HepG2 (cell line): ENCODE measurements around the gene RHOT2. TPM values are rescaled to one million over a fixed set of nuclear protein-coding genes. Genes with fewer than 3 reads are reported as not detected.

Experiments
- DR1 ChIP-seq: sonication (generic); formaldehyde crosslinking; IDR thresholded peaks from 2 replicates; pipeline ENCODE4 v1.8.0; 2021; ENCODE audit warnings: mild to moderate bottlenecking, missing genetic modification reagents, inconsistent platforms
- HOXA3 ChIP-seq: sonication (generic); formaldehyde crosslinking; IDR thresholded peaks from 2 replicates; pipeline ENCODE4 v1.5.0; 2020; ENCODE audit warnings: missing genetic modification reagents
- KDM5B ChIP-seq: sonication (generic); formaldehyde crosslinking; IDR thresholded peaks from 2 replicates; pipeline ENCODE4 v1.4.0; 2020; ENCODE audit warnings: missing genetic modification reagents, mild to moderate bottlenecking, borderline replicate concordance
- SOX6 ChIP-seq, 2 experiments: fragments of 450-650 bp in 1 of 2; sonication (generic) in 1 of 2; formaldehyde crosslinking in 1 of 2; IDR thresholded peaks; 2 replicates each; pipeline versions ENCODE4 v1.4.0 to v1.6.1; 2017 to 2020; ENCODE audit warnings: antibody characterized with exemption in 1 of 2, mild to moderate bottlenecking in 1 of 2, missing genetic modification reagents in 1 of 2
- ZNF253 ChIP-seq: sonication (generic); formaldehyde crosslinking; IDR thresholded peaks from 2 replicates; pipeline ENCODE4 v1.8.0; 2022; ENCODE audit warnings: mild to moderate bottlenecking, missing genetic modification reagents, borderline replicate concordance
- ZNF430 ChIP-seq: sonication (generic); formaldehyde crosslinking; IDR thresholded peaks from 2 replicates; pipeline ENCODE4 v1.9.0; 2021; ENCODE audit warnings: mild to moderate bottlenecking, missing genetic modification reagents
- polyA plus RNA-seq, 8 experiments: library from polyadenylated mRNA; depleted of rRNA in 3 of 8; stranded (reverse) in 7 of 8; unstranded in 1 of 8; fragments of >200 nt; fragmentation: Illumina TruSeq in 4 of 8; extraction: Trizol in 4 of 8; gene quantifications; 2 replicates each; pipeline versions ENCODE4 v1.2.1 to v1.2.3, GENCODE V29; 2011 to 2016; ENCODE audit warnings: low read depth in 4 of 8, missing spikeins in 1 of 8, mixed read lengths in 1 of 8; ENCODE audit not compliant: insufficient read depth in 1 of 8
- total RNA-seq, 5 experiments: library from RNA; depleted of rRNA; stranded (reverse); fragments of >200 nt; fragmentation: Illumina TruSeq; extraction: Trizol; gene quantifications; 2 replicates each; pipeline ENCODE4 v1.2.3, GENCODE V29; 2016; ENCODE audit warnings: low read depth in 1 of 5
- TF ChIP-seq, protein P1 (sequence below): sonication (generic); formaldehyde crosslinking; IDR thresholded peaks from 2 replicates; pipeline ENCODE4 v1.4.0; 2020; ENCODE audit warnings: low read depth, missing genetic modification reagents
- TF ChIP-seq, protein P2 (sequence below): sonication (generic); formaldehyde crosslinking; IDR thresholded peaks from 2 replicates; pipeline ENCODE4 v1.8.0; 2023; ENCODE audit warnings: mild to moderate bottlenecking, missing genetic modification reagents

RHOT2 gene
- total and polyA plus RNA-seq, 2 of the 13 experiments (the other 11 are each of a cell fraction or from before 2014, with no cell fraction given) = 63.6 to 76.9 TPM

DNA sequence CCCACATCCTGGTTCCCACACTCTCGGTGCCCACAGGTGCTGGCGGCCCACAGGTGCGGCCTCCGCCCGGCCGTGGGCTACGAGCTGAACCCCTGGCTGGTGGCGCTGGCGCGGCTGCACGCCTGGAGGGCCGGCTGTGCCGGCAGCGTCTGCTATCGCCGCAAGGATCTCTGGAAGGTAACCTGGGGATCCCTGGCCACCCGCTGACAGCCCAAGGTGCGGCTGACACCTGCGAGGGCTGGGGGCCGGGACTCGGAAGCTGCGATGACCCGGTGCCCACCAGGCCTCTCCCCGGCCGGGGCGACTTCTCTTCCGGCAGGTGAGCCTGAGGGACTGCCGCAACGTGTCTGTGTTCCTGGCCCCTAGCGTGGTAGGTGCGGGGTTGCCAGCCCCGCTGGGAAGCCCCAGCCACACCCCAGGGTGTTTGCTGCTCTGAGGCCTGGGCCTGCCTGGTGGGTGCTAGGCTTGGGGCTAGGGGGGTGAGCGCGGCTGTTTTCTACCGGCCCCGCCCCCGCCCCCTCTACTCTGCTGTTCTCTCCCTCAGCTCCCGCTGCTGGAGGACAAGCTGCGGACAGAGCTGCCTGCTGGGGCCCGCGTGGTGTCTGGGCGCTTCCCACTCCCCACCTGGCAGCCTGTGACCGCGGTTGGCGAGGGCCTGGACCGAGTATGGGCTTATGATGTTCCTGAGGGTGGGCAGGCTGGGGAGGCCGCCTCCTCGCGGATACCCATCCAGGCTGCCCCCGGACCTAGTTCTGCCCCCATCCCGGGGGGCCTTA is 54.0 kb downstream of the RHOT2 start (continued):
- TF ChIP-seq, protein P1, sequence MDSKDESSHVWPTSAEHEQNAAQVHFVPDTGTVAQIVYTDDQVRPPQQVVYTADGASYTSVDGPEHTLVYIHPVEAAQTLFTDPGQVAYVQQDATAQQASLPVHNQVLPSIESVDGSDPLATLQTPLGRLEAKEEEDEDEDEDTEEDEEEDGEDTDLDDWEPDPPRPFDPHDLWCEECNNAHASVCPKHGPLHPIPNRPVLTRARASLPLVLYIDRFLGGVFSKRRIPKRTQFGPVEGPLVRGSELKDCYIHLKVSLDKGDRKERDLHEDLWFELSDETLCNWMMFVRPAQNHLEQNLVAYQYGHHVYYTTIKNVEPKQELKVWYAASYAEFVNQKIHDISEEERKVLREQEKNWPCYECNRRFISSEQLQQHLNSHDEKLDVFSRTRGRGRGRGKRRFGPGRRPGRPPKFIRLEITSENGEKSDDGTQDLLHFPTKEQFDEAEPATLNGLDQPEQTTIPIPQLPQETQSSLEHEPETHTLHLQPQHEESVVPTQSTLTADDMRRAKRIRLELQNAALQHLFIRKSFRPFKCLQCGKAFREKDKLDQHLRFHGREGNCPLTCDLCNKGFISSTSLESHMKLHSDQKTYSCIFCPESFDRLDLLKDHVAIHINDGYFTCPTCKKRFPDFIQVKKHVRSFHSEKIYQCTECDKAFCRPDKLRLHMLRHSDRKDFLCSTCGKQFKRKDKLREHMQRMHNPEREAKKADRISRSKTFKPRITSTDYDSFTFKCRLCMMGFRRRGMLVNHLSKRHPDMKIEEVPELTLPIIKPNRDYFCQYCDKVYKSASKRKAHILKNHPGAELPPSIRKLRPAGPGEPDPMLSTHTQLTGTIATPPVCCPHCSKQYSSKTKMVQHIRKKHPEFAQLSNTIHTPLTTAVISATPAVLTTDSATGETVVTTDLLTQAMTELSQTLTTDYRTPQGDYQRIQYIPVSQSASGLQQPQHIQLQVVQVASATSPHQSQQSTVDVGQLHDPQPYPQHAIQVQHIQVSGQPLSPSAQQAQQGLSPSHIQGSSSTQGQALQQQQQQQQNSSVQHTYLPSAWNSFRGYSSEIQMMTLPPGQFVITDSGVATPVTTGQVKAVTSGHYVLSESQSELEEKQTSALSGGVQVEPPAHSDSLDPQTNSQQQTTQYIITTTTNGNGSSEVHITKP = no peak
- TF ChIP-seq ZNF430 (CRISPR knock-in tag) = peak; percentile 32; the same call in 1 of the 2 replicates
- TF ChIP-seq ZNF253 (CRISPR knock-in tag) = 0 out of 2 replicates have a peak, but pooled peaks have one; percentile 2
- 0 out of 2 replicates have a peak, but pooled peaks have one; percentile 10 for TF ChIP-seq KDM5B
- no peak for TF ChIP-seq SOX6 (IDR thresholded peaks at IDR 0.05)
- TF ChIP-seq SOX6 (CRISPR knock-in tag; IDR thresholded peaks at IDR 0.05) = 0 out of 2 replicates have a peak, but pooled peaks have one; percentile 18
- no peak for TF ChIP-seq DR1
- TF ChIP-seq, protein P2, sequence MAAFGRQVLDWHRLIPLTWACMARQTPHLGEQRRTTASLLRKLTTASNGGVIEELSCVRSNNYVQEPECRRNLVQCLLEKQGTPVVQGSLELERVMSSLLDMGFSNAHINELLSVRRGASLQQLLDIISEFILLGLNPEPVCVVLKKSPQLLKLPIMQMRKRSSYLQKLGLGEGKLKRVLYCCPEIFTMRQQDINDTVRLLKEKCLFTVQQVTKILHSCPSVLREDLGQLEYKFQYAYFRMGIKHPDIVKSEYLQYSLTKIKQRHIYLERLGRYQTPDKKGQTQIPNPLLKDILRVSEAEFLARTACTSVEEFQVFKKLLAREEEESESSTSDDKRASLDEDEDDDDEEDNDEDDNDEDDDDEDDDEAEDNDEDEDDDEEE (CRISPR knock-in tag) = peak; percentile 49; the same call in 1 of the 2 replicates
- TF ChIP-seq HOXA3 (CRISPR knock-in tag) = no peak
